SK-N-SH (cell line): Measurements from ENCODE around the gene SLC25A21. TPM values are rescaled to one million over a fixed set of nuclear protein-coding genes. Genes with fewer than 3 reads are reported as not detected.

Source experiments
- CTCF ChIA-PET: fragments of 300-600, 350-600 bp; formaldehyde crosslinking; extraction: SDS; loops from one replicate; lab custom pipeline; 2021; lab: Yijun Ruan, JAX
- POLR2A ChIA-PET: fragments of 350-600 bp; sonication (Branson Sonifier 250); formaldehyde crosslinking; extraction: SDS; loops from one replicate; lab custom pipeline; 2020; ENCODE audit warnings: antibody characterized with exemption, inconsistent platforms; lab: Yijun Ruan, JAX
- DNase-seq: peaks from one replicate; pipeline ENCODE4 v3.0.0; 2012
- H2AFZ ChIP-seq: fragments of 200-600 bp; sonication (generic); 2 replicates; pipeline ENCODE4 v1.8.1; 2016; ENCODE audit warnings: antibody characterized with exemption, mild to moderate bottlenecking, low read depth
- H3F3A ChIP-seq: fragments of 200-600 bp; sonication (generic); replicated peaks from 2 replicates; pipeline ENCODE3; 2016; ENCODE audit warnings: antibody characterized with exemption, mild to moderate bottlenecking; ENCODE audit not compliant: insufficient read depth
- H3K27ac ChIP-seq, 2 experiments: fragments of 200-500 bp in 1 of 2; fragments of 200-600 bp in 1 of 2; sonication (Bioruptor generic) in 1 of 2; sonication (generic), shearing (Covaris generic) in 1 of 2; 2 replicates each; pipeline versions ENCODE4 v1.5.1 to v1.6.1; 2014 to 2016; ENCODE audit warnings: low read depth in 2 of 2, inconsistent platforms in 1 of 2, low read length in 1 of 2, mild to moderate bottlenecking in 1 of 2, mixed read lengths in 1 of 2
- H3K27me3 ChIP-seq: fragments of 200-600 bp; sonication (generic), shearing (Covaris generic); 2 replicates; pipeline ENCODE4 v1.6.1; 2016; ENCODE audit warnings: mixed run types; ENCODE audit not compliant: insufficient read depth
- H3K36me3 ChIP-seq, 2 experiments: fragments of 200-500 bp in 1 of 2; fragments of 200-600 bp in 1 of 2; sonication (Bioruptor generic) in 1 of 2; sonication (generic) in 1 of 2; replicated peaks in 1 of 2; 2 replicates each; pipeline versions ENCODE3 to v1.5.1; 2014 to 2016; ENCODE audit warnings: low read length in 1 of 2, mild to moderate bottlenecking in 1 of 2; ENCODE audit not compliant: insufficient read depth in 2 of 2, control insufficient read depth in 1 of 2
- H3K4me1 ChIP-seq, 2 experiments: fragments of 200-500 bp in 1 of 2; fragments of 200-600 bp in 1 of 2; sonication (Bioruptor generic) in 1 of 2; sonication (generic), shearing (Covaris generic) in 1 of 2; 2 replicates each; pipeline versions ENCODE4 v1.5.1 to v1.6.1; 2014 to 2016; ENCODE audit warnings: low read depth in 1 of 2, low read length in 1 of 2, mixed run types in 1 of 2; ENCODE audit not compliant: insufficient read depth in 2 of 2, control insufficient read depth in 1 of 2
- H3K4me2 ChIP-seq: fragments of 200-600 bp; sonication (generic), shearing (Covaris generic); 2 replicates; pipeline ENCODE4 v1.6.1; 2017; ENCODE audit warnings: mixed run types
- H3K4me3 ChIP-seq, 2 experiments: fragments of 200-500 bp in 1 of 2; fragments of 200-600 bp in 1 of 2; sonication (Bioruptor generic) in 1 of 2; sonication (generic), shearing (Covaris generic) in 1 of 2; 2 replicates each; pipeline versions ENCODE4 v1.5.1 to v1.8.1; 2014 to 2016; ENCODE audit warnings: low read depth in 2 of 2, inconsistent platforms in 1 of 2, low read length in 1 of 2, mild to moderate bottlenecking in 1 of 2, mixed read lengths in 1 of 2, moderate library complexity in 1 of 2
- H3K79me2 ChIP-seq: fragments of 200-600 bp; sonication (generic); 2 replicates; pipeline ENCODE4 v1.8.1; 2017; ENCODE audit warnings: mild to moderate bottlenecking; ENCODE audit not compliant: insufficient read depth
- H3K9ac ChIP-seq: fragments of 200-600 bp; sonication (generic); 2 replicates; pipeline ENCODE4 v1.6.1; 2017; ENCODE audit warnings: mixed run types
- H3K9me2 ChIP-seq: fragments of 200-600 bp; sonication (generic); 2 replicates; pipeline ENCODE4 v1.6.1; 2017; ENCODE audit warnings: mixed run types
- H3K9me3 ChIP-seq: fragments of 200-600 bp; sonication (generic); 2 replicates; pipeline ENCODE4 v1.6.1; 2017; ENCODE audit warnings: mixed run types, mild to moderate bottlenecking, moderate library complexity
- H4K20me1 ChIP-seq: fragments of 200-600 bp; sonication (generic); 2 replicates; pipeline ENCODE4 v1.6.1; 2017; ENCODE audit warnings: mild to moderate bottlenecking, mixed run types; ENCODE audit not compliant: insufficient read depth
- CHD2 ChIP-seq: fragments of 150-350 bp; IDR thresholded peaks from 2 replicates; pipeline ENCODE4 v1.6.1; 2018; ENCODE audit warnings: low read length; ENCODE audit not compliant: partially characterized antibody
- ELF1 ChIP-seq: IDR thresholded peaks from 2 replicates; pipeline ENCODE4 v1.4.0; 2012
- EZH2phosphoT487 ChIP-seq: fragments of 200-600 bp; sonication (generic); IDR thresholded peaks from 2 replicates; pipeline ENCODE4 v1.6.1; 2017; ENCODE audit warnings: low read depth, mixed run types, mild to moderate bottlenecking, antibody characterized with exemption, moderate library complexity, borderline replicate concordance
- FOSL2 ChIP-seq: IDR thresholded peaks from 2 replicates; pipeline ENCODE4 v1.4.0; 2012; ENCODE audit warnings: low read depth, mild to moderate bottlenecking, moderate library complexity, borderline replicate concordance
- FOXJ3 ChIP-seq: sonication (generic); formaldehyde crosslinking; IDR thresholded peaks from 2 replicates; pipeline ENCODE4 v1.5.1; 2020; ENCODE audit warnings: mild to moderate bottlenecking, missing genetic modification reagents
- GATA2 ChIP-seq: sonication (generic); formaldehyde crosslinking; IDR thresholded peaks from 2 replicates; pipeline ENCODE4 v1.5.0; 2020; ENCODE audit warnings: mild to moderate bottlenecking, missing genetic modification reagents
- IRF3 ChIP-seq: fragments of 150-350 bp; IDR thresholded peaks from 2 replicates; pipeline ENCODE4 v1.6.1; 2016; ENCODE audit warnings: mild to moderate bottlenecking, low read depth, low read length
- MAX ChIP-seq: IDR thresholded peaks from 2 replicates; pipeline ENCODE4 v1.4.0; 2012; ENCODE audit warnings: low read depth
- MEF2A ChIP-seq: IDR thresholded peaks from 2 replicates; pipeline ENCODE4 v1.4.0; 2012; ENCODE audit warnings: low read depth, borderline replicate concordance
- NFIC ChIP-seq: IDR thresholded peaks from 2 replicates; pipeline ENCODE4 v1.4.0; 2012; ENCODE audit warnings: borderline replicate concordance
- RAD21 ChIP-seq: IDR thresholded peaks from 2 replicates; pipeline ENCODE4 v1.6.1; 2012; ENCODE audit warnings: mild to moderate bottlenecking, low read length
- RXRA ChIP-seq: IDR thresholded peaks from 2 replicates; pipeline ENCODE4 v1.4.0; 2012; ENCODE audit warnings: low read depth, mild to moderate bottlenecking, borderline replicate concordance
- SMC3 ChIP-seq: IDR thresholded peaks from 2 replicates; pipeline ENCODE4 v1.6.1; 2012; ENCODE audit warnings: low read depth, low read length, improper control_type of control experiment
- TAF1 ChIP-seq: IDR thresholded peaks from 2 replicates; pipeline ENCODE4 v1.6.1; 2012; ENCODE audit warnings: low read depth, mild to moderate bottlenecking, low read length, moderate library complexity, borderline replicate concordance
- TCF12 ChIP-seq: IDR thresholded peaks from 2 replicates; pipeline ENCODE4 v1.4.0; 2012
- USF2 ChIP-seq: fragments of 150-350 bp; IDR thresholded peaks from 2 replicates; pipeline ENCODE4 v1.6.1; 2017; ENCODE audit warnings: antibody characterized with exemption, low read length, low read depth, borderline replicate concordance
- WGBS: methylation state at CpG from one replicate; pipeline ENCODE4 v1.1.6; 2017; ENCODE audit warnings: low lambda C conversion rate; 5-methylcytosine and 5-hydroxymethylcytosine counted together
- polyA plus RNA-seq, 3 experiments: library from polyadenylated mRNA; depleted of rRNA; stranded (reverse); fragments of >200 nt; gene quantifications; 2 replicates each; pipeline ENCODE4 v1.2.3, GENCODE V29; 2012

SLC25A21 gene
- polyA plus RNA-seq, 1 of the 3 experiments (the other 2 are of a cell fraction) = not detected

- Histone ChIP-seq H3F3A (no peaks in the 10 kb centered on the region), H3K27me3 (no peaks in the 10 kb centered on the region), H3K4me1 (no peaks in the 10 kb centered on the region), H3K9me2 (no peaks in the 10 kb centered on the region), H3K4me3 (no peak overlapping the region), H3K27ac (no peak overlapping the region), H3K4me2 (no peak overlapping the region), H3K9ac (no peak overlapping the region), H3K9me3 (no peaks in the 10 kb centered on the region), H2AFZ (no peak overlapping the region), H3K79me2 (no peaks in the 10 kb centered on the region), H3K36me3 (no peaks in the 10 kb centered on the region), H4K20me1 (no peaks in the 10 kb centered on the region)
- POLR2A ChIA-PET = no interaction called here
- WGBS = 19% methylated on average over 3 of the region's 3 CpGs
- CTCF ChIA-PET = no interaction called here
- no peak for DNase-seq
- TF ChIP-seq GATA2 (CRISPR knock-in tag) = no peak
- TF ChIP-seq IRF3 = no peak
- TF ChIP-seq MEF2A = no peak
- TF ChIP-seq MAX = no peak
- no peak for TF ChIP-seq TCF12
- no peak for TF ChIP-seq RXRA
- TF ChIP-seq TAF1 = no peak
- no peak for TF ChIP-seq USF2
- no peak for TF ChIP-seq RAD21
- TF ChIP-seq SMC3 = no peak
- TF ChIP-seq FOXJ3 (CRISPR knock-in tag) = no peak
- no peak for TF ChIP-seq FOSL2
- no peak for TF ChIP-seq EZH2phosphoT487
- TF ChIP-seq ELF1 = no peak
- no peak for TF ChIP-seq CHD2
- no peak for TF ChIP-seq NFIC
These were observed 497.7 kb downstream of the SLC25A21 start for GRCh38 chr14:36674659-36675058.

- Histone ChIP-seq H3K36me3 (no peaks in the 10 kb centered on the region), H3K4me2 (no peak overlapping the region), H4K20me1 (no peaks in the 10 kb centered on the region), H3K9me2 (no peaks in the 10 kb centered on the region), H3F3A (no peaks in the 10 kb centered on the region), H3K27me3 (no peaks in the 10 kb centered on the region), H3K4me3 (no peak overlapping the region), H3K9me3 (no peaks in the 10 kb centered on the region), H3K79me2 (no peaks in the 10 kb centered on the region), H3K27ac (no peak overlapping the region), H3K4me1 (no peaks in the 10 kb centered on the region), H2AFZ (no peak overlapping the region), H3K9ac (no peak overlapping the region)
- DNase-seq = no peak
- ChIA-PET POLR2A (no interaction called here), CTCF (no interaction called here)
- no peak for TF ChIP-seq RXRA
- TF ChIP-seq MAX = no peak
- WGBS = 18% methylated on average over 4 of the region's 4 CpGs
These were observed 500.3 kb downstream of the SLC25A21 start for GRCh38 chr14:36672095-36672494.
